ENCODE results near the gene TNRC18. TPM values are rescaled to one million over a fixed set of nuclear protein-coding genes. Genes with fewer than 3 reads are reported as not detected.

The TNRC18 gene
- total RNA-seq, 1 donor from 2014 or later = 47.3 TPM

GRCh38 chr7:5430612-5430947 lies 6.9 kb upstream of the TNRC18 start:
- no peak overlapping the region for H3K4me3 Mint-ChIP-seq (ENCODE audit: low read depth)
- H3K4me1 Mint-ChIP-seq (ENCODE audit: low read depth) = peaks cover 7% of the 10 kb centered on the region
- H3K9me3 Mint-ChIP-seq = peaks cover 8% of the 10 kb centered on the region
- no peak for DNase-seq (ENCODE audit: low spot score)
- H3K27me3 Mint-ChIP-seq (ENCODE audit: low read depth) = peaks cover 37% of the 10 kb centered on the region
- H3K36me3 Mint-ChIP-seq (ENCODE audit: low read depth) = no peaks in the 10 kb centered on the region
- intact Hi-C loops (cut with micrococcal nuclease) = no loop called here
- H3K27ac Mint-ChIP-seq = no peak overlapping the region

- H3K9me3 Mint-ChIP-seq = peaks cover 8% of the 10 kb centered on the region
- H3K27ac Mint-ChIP-seq = no peak overlapping the region
- H3K36me3 Mint-ChIP-seq (ENCODE audit: low read depth) = no peaks in the 10 kb centered on the region
- no peak for DNase-seq (ENCODE audit: low spot score)
- H3K4me3 Mint-ChIP-seq (ENCODE audit: low read depth) = peak overlapping the region; percentile 0
- intact Hi-C loops (cut with micrococcal nuclease) = loop anchor here (1.0 kb wide), 1 partner anchor 10 kb away; no protein-coding TSS in a partner anchor
- peaks cover 41% of the 10 kb centered on the region for H3K27me3 Mint-ChIP-seq (ENCODE audit: low read depth)
- peaks cover 7% of the 10 kb centered on the region for H3K4me1 Mint-ChIP-seq (ENCODE audit: low read depth)
These were observed 6.4 kb upstream of the TNRC18 start for GRCh38 chr7:5429857-5430611.

- peaks cover 11% of the 10 kb centered on the region for H3K4me1 Mint-ChIP-seq (ENCODE audit: low read depth)
- H3K27me3 Mint-ChIP-seq (ENCODE audit: low read depth) = peaks cover 46% of the 10 kb centered on the region
- peaks cover 6% of the 10 kb centered on the region for H3K9me3 Mint-ChIP-seq
- H3K27ac Mint-ChIP-seq = no peak overlapping the region
- H3K36me3 Mint-ChIP-seq (ENCODE audit: low read depth) = no peaks in the 10 kb centered on the region
- peak overlapping the region; percentile 0 for H3K4me3 Mint-ChIP-seq (ENCODE audit: low read depth)
- intact Hi-C loops (cut with micrococcal nuclease) = loop anchor here (1.0 kb wide), 1 partner anchor 9 kb away; no protein-coding TSS in a partner anchor
- no peak for DNase-seq (ENCODE audit: low spot score)
These were observed 5.7 kb upstream of the TNRC18 start for GRCh38 chr7:5429253-5429856.

- Mint-ChIP-seq H3K27ac (no peak overlapping the region), H3K4me3 (ENCODE audit: low read depth) (no peak overlapping the region), H3K9me3 (peaks cover 4% of the 10 kb centered on the region), H3K27me3 (ENCODE audit: low read depth) (peaks cover 49% of the 10 kb centered on the region), H3K4me1 (ENCODE audit: low read depth) (peaks cover 13% of the 10 kb centered on the region), H3K36me3 (ENCODE audit: low read depth) (no peaks in the 10 kb centered on the region)
- no peak for DNase-seq (ENCODE audit: low spot score)
- intact Hi-C loops (cut with micrococcal nuclease) = loop anchor here (1.0 kb wide), 1 partner anchor 8 kb away; no protein-coding TSS in a partner anchor
These were observed 5.0 kb upstream of the TNRC18 start for GRCh38 chr7:5428478-5429252.

- Mint-ChIP-seq H3K27me3 (ENCODE audit: low read depth) (peaks cover 51% of the 10 kb centered on the region), H3K9me3 (no peaks in the 10 kb centered on the region), H3K36me3 (ENCODE audit: low read depth) (no peaks in the 10 kb centered on the region), H3K4me1 (ENCODE audit: low read depth) (peaks cover 14% of the 10 kb centered on the region), H3K27ac (no peak overlapping the region), H3K4me3 (ENCODE audit: low read depth) (no peak overlapping the region)
- intact Hi-C loops (cut with micrococcal nuclease) = no loop called here
- DNase-seq (ENCODE audit: low spot score) = no peak
These were observed 2.5 kb upstream of the TNRC18 start for GRCh38 chr7:5426226-5426475.

- Mint-ChIP-seq H3K9me3 (no peaks in the 10 kb centered on the region), H3K27me3 (ENCODE audit: low read depth) (peaks cover 52% of the 10 kb centered on the region), H3K36me3 (ENCODE audit: low read depth) (no peaks in the 10 kb centered on the region), H3K4me3 (ENCODE audit: low read depth) (no peak overlapping the region), H3K27ac (peak overlapping the region; percentile 46), H3K4me1 (ENCODE audit: low read depth) (peaks cover 14% of the 10 kb centered on the region)
- no peak for DNase-seq (ENCODE audit: low spot score)
- intact Hi-C loops (cut with micrococcal nuclease) = loop anchor here (2.0 kb wide), 1 partner anchor 29 kb away; no protein-coding TSS in a partner anchor
These were observed 2.0 kb upstream of the TNRC18 start for GRCh38 chr7:5425507-5426225.

- Mint-ChIP-seq H3K27me3 (ENCODE audit: low read depth) (peaks cover 49% of the 10 kb centered on the region), H3K27ac (no peak overlapping the region), H3K9me3 (no peaks in the 10 kb centered on the region), H3K36me3 (ENCODE audit: low read depth) (no peaks in the 10 kb centered on the region), H3K4me1 (ENCODE audit: low read depth) (peaks cover 17% of the 10 kb centered on the region), H3K4me3 (ENCODE audit: low read depth) (peak overlapping the region; percentile 62)
- DNase-seq (ENCODE audit: low spot score) = no peak
- intact Hi-C loops (cut with micrococcal nuclease) = loop anchor here (2.0 kb wide), 1 partner anchor 28 kb away; no protein-coding TSS in a partner anchor
These were observed 1.3 kb upstream of the TNRC18 start for GRCh38 chr7:5424749-5425506.

- H3K4me1 Mint-ChIP-seq (ENCODE audit: low read depth) = peaks cover 11% of the 10 kb centered on the region
- H3K27ac Mint-ChIP-seq = peak overlapping the region; percentile 58
- H3K9me3 Mint-ChIP-seq = no peaks in the 10 kb centered on the region
- peaks cover 46% of the 10 kb centered on the region for H3K27me3 Mint-ChIP-seq (ENCODE audit: low read depth)
- H3K4me3 Mint-ChIP-seq (ENCODE audit: low read depth) = peak overlapping the region; percentile 79
- peak; percentile 40 for DNase-seq (ENCODE audit: low spot score)
- no peaks in the 10 kb centered on the region for H3K36me3 Mint-ChIP-seq (ENCODE audit: low read depth)
- intact Hi-C loops (cut with micrococcal nuclease) = loop anchor here (2.0 kb wide), 1 partner anchor 27 kb away; no protein-coding TSS in a partner anchor
These were observed 528 bp upstream of the TNRC18 start for GRCh38 chr7:5423976-5424748.

- H3K36me3 Mint-ChIP-seq (ENCODE audit: low read depth) = no peaks in the 10 kb centered on the region
- H3K4me1 Mint-ChIP-seq (ENCODE audit: low read depth) = peaks cover 11% of the 10 kb centered on the region
- intact Hi-C loops (cut with micrococcal nuclease) = no loop called here
- peak overlapping the region; percentile 58 for H3K4me3 Mint-ChIP-seq (ENCODE audit: low read depth)
- peaks cover 55% of the 10 kb centered on the region for H3K27me3 Mint-ChIP-seq (ENCODE audit: low read depth)
- no peaks in the 10 kb centered on the region for H3K9me3 Mint-ChIP-seq
- no peak for DNase-seq (ENCODE audit: low spot score)
- H3K27ac Mint-ChIP-seq = no peak overlapping the region
These were observed 983 bp downstream of the TNRC18 start for GRCh38 chr7:5422396-5423305.

- peak overlapping the region; percentile 58 for H3K4me3 Mint-ChIP-seq (ENCODE audit: low read depth)
- H3K9me3 Mint-ChIP-seq = no peaks in the 10 kb centered on the region
- peaks cover 10% of the 10 kb centered on the region for H3K4me1 Mint-ChIP-seq (ENCODE audit: low read depth)
- H3K27me3 Mint-ChIP-seq (ENCODE audit: low read depth) = peaks cover 59% of the 10 kb centered on the region
- no peak overlapping the region for H3K27ac Mint-ChIP-seq
- H3K36me3 Mint-ChIP-seq (ENCODE audit: low read depth) = no peaks in the 10 kb centered on the region
- intact Hi-C loops (cut with micrococcal nuclease) = no loop called here
- DNase-seq (ENCODE audit: low spot score) = no peak
These were observed 1.8 kb downstream of the TNRC18 start for GRCh38 chr7:5421714-5422395.
